ENCODE measurements around the gene DCST2. TPM values are rescaled to one million over a fixed set of nuclear protein-coding genes. Genes with fewer than 3 reads are reported as not detected.

Gene DCST2
- total RNA-seq: under 1 TPM in 1 of 2 donors, not detected in 1; under 0.01 TPM

DNA sequence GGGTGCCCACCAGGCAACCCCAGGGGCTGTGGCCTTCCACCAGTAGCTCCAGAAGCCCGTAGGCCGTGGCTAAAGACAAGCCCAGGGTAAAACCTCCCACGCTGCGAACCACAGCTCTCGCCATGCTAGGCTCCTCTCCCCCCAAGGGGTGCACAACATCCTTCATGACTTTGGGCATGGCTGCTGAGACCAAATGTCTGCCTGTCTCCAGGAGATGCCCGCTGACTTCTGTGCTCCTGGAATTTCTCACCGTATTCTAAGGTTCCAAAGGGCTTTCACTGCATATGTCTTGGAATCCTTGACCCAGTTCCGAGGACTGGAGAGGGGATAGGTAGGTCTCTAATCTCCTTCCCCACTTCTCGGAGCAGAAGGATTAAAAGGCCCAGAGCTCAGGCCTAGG is at the start of gene DCST2, which contains the start of gene DCST1:
Gene DCST2 (minus strand): TSS at position 258 of the 400 bp plus-strand sequence. CDS start 80 bp downstream, at position 178.
Gene DCST1 (plus strand): TSS at position 301 of the 400 bp plus-strand sequence. CDS start 213 bp downstream, outside the sequence.

DNA sequence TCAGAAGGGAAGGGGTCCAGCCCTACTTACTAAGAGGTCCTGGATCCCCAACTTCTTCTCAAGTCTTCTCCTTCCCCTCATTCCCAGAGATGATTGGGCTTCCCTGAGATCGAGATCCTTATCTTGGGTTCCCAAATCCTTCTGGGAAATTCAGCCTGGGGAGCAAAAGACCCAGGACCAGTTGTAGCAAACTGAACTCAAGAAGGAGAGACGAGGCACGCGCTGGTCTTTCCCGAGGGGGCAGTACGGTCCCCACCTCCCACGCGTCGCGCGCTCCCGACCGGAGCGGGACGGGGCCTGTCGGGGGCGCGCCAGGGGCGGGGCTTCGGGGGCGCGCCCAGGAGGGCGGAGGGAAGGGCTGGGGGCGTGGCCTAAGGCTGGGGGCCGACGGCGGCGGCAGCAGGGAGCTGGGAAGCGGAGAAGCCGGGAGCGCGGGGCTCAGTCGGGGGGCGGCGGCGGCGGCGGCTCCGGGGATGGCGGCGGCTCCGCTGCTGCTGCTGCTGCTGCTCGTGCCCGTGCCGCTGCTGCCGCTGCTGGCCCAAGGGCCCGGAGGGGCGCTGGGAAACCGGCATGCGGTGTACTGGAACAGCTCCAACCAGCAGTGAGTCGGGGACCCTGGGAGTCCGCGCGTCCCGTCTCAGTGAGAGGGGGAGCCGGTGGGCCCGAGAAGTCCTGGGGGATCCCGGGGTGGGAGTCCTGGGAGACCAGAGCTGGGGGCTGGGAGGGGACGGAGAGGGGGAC is 45.1 kb upstream of the DCST2 start, which contains the start of gene EFNA3:
Gene EFNA3 (plus strand): TSS at position 369 of the 741 bp plus-strand sequence. CDS start 105 bp downstream, at position 474.

DNA sequence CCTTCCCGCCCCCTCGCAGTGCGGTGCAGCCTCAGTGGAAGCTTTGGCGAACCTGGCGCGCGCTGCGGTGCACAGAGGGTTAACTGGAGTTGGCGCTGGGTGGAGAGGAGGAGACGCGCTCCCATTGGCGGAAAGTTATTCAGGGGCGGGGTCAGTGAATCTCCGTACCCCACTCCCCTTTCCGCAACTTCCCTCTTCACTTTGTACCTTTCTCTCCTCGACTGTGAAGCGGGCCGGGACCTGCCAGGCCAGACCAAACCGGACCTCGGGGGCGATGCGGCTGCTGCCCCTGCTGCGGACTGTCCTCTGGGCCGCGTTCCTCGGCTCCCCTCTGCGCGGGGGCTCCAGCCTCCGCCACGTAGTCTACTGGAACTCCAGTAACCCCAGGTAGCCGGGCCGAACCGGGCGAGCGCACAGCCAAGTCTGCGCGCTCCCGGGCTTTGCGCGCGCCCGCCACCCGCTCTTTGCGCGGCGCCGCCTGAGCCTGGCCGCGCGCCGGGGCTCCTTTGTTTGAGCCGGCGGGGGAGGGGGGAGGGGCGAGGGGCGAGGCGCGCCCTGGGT is 30.0 kb upstream of the DCST2 start, which contains the start of gene EFNA4:
Gene EFNA4 (plus strand): TSS at position 191 of the 561 bp plus-strand sequence. CDS start 84 bp downstream, at position 275.

DNA sequence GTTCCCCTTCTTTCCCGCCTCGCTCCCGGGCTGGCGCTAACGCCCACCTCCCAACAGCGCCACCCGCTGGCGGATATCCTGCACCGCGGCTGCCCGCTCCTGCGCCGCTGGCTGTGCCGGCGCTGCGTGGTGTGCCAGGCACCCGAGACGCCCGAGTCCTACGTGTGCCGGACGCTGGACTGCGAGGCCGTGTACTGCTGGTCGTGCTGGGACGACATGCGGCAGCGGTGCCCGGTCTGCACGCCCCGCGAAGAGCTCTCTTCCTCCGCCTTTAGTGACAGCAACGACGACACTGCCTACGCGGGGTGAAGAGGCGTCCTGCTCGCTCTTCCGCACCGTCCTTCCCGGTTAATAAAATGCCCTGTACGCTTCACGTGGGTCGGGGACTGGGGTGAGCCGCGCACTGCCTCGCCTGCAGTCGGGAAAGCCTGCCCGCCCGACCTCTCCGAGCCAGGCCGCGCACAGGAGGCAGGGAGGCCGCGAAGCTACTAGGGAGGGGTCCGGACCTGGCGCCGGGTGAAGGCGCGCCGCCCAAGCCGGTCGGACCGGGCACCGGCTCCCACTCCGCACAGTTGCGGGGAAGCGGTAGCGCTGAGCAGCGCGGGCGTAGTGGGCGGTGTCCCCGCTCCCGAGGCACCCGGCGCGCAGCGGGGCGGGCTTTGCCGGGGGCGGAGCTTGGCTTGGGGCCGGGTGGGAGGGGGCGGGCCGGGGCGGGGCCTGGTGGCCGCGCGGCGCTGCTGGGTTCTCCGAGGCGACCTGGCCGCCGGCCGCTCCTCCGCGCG is 17.2 kb upstream of the DCST2 start, which contains the start of gene ADAM15:
Gene ADAM15 (plus strand): TSS at position 757 of the 782 bp plus-strand sequence. CDS start 71 bp downstream, outside the sequence.

DNA sequence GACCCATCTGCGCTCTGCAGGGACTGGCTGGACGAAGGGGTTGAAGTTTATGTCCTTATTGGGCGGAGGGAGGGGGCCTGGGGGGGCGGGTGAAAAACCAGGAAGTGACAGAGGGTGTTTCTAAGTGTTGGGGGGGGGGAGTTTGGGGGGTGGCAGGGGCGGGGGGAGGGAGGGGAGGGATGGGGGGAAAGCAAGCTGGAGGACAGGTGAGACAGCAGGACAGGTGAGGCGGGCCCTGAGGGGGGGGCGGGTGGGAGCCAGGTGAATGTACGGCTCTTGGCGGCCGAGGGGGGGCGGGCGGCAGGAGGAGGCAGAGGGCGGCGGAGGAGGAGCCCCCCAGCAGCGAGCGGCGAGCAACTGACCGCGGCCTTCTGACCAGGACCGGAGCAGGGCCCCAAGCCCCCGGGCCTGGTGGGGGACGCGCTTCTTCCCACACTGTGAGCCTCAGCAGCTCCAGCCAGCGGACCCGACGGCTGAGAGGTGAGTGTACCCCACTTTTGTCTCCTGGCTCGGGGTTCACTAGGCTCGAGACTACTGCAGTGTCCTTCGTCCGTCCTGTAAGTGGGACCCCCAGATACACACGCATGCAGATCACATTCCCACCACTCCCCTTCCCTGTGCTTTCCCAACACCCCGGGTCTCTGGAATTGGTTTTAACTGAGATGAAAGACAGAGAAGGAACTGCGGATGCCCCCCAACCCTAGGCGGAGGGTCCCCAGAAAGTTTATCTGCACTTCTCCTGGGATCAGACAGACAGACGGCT is 30.9 kb downstream of the DCST2 start, which contains the start of gene ZBTB7B:
Gene ZBTB7B (plus strand): TSS at position 339 of the 763 bp plus-strand sequence. CDS start 11,859 bp downstream, outside the sequence.

DNA sequence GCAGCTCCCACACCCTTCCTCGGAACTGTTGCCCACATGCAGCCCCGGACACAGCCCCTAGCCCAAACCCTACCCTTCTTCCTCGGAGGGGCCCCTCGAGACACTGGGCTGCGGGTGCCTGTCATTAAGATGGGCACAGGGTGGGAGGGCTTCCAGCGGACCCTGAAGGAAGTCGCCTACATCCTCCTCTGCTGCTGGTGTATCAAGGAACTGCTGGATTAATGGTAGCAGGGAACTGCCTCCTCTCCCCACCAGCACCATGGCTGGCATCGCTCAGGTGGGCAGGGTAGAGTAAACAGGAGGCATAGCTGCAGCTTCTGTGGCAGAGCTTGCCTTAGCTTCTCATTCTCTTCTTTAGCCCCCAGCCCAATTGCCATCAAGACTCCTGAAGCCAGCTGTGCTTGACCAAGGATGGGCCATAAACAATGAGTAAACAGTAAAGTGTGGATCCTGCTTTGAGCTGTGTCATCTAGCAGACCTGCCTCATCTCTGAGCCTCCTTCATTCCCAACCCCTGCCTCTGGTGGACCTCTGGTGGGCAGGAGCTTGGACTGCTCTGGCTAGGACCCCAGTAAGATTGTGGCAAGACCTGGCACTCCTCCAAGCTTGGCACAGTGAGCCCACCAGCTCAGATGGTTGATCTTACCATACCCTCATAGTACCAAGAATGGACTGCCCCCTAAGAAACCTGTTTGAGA is 39.9 kb downstream of the DCST2 start, which contains the start of gene LENEP:
Gene LENEP (plus strand): TSS at position 15 of the 697 bp plus-strand sequence. CDS start 22 bp downstream, at position 37.

DNA sequence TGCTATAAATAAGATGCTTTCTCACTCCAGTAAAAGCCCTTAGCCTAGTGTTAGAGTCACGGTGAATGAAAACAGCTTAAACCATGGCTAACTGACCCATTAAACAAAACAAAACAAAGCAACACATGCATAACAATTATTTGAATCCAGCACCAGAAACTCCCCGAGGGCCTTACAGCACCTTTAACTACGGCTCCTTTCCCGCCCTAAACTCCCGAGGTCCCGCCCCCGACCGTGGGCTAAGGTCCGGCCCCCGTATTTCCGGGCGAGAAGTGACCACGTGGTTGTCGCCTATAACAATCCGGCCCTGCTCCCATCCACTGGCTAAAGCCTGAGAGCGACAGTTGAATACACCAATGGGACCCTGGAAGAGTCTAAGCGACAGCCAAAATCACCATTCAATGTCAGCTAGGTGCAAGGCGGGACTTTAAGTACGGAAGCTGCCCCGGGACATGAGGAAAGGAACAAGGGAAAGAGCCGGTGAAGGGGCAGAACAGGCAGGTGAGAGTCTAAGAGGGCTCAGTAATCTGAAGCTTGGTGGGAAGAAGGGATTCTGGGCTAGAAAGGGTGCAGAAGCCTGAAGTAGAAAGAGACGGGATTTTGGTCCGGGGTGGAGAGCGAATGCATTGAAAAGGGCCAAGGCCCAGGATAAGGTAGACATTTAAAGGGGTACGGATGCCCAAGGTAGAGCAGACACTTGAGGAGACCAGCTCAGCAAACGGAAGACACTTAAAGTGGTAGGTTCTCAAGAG is 50.5 kb downstream of the DCST2 start, which contains the start of gene FLAD1:
Gene FLAD1 (plus strand): TSS at position 448 of the 752 bp plus-strand sequence. CDS start 351 bp downstream, outside the sequence.

DNA sequence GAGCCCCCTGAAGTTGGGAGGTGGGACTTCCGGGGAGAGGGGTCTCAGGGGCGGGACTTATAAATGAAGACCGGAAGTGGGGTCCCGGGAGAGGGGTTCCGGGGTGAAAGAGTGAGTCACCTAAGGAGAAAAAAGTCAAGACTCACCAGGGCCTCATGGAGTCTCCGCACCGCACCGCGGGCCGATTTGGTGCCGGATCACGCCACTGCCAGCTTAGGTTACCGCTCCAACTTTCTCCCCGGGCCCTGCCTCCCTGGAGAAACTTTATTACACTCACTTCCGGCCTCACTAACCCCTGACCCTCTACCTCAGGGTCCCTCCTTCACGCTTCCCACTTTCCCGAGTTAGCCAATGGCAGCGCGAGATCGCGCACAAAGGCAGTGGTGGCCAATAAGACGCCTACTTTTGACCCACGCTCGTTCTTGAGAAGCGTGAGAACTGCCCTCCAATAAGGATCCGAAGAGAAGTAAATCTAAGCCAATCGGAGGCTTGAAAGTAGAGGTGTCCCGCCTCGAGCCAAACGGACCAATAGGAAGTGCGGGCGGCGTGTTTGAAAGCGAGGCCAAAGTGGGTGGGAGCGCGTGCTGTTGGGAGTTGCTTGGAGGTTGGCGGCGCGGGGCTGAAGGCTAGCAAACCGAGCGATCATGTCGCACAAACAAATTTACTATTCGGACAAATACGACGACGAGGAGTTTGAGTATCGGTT is 59.3 kb downstream of the DCST2 start, which contains the start of gene CKS1B:
Gene CKS1B (plus strand): TSS at position 580 of the 706 bp plus-strand sequence. CDS start 65 bp downstream, at position 645.

DNA sequence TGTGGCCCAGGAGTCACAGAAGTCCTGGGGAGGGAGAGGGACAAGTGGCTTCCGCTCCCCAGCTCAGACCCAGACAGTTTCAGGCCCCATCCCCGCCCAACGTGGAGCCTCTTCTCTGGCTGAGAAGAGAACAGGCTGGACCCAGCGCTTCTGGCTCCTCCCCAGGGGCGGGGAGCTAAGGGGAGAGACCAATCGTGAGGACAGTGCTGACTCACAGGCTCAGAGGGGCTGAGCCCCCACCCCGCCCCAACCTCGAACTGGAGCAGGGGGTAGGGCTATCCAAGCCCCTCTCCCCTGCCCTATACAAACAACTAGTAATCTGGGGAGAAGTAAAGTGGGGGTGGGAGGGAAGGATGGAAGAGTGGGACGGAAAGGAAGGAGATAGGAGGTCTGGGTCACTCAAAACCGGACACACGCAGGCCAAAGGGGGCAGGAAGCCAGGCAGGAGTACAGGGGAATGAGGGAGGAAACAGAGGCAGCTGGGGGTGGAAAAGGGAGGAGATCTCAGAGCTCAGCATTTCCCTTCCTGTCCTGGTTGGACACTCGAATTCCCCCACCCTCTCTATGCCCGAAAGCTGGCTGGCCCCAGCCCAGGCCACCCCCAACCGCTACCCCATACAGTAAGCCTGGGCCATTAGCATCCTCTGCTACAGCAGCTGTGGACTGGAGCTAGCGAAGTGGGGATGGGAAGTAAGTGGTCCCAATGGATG is 62.8 kb downstream of the DCST2 start, which contains the start of gene SHC1:
Gene SHC1 (minus strand): TSS at position 117 of the 710 bp plus-strand sequence. CDS start 221 bp downstream, outside the sequence.

Small RNAs within 50 kb of the gene (small RNA-seq; reads per million reads assigned to genes)
- gene MIR4258: 0 reads per million in 2 donors

Other genes starting within 250 kb of the DCST2 start
- under 1 TPM; under 0.01 TPM for gene KCNN3, start 163.5 kb downstream of the DCST2 start, total RNA-seq
- gene PMVK, start 97.1 kb downstream of the DCST2 start, total RNA-seq: 10 to 100 TPM in 1 of 2 donors, 1 to 10 TPM in 1; 8.3 to 11.0 TPM
- gene PBXIP1, start 77.7 kb downstream of the DCST2 start, total RNA-seq: 10 to 100 TPM; 23.0 to 39.9 TPM
- 10 to 100 TPM; 15.7 to 22.0 TPM for gene PYGO2, start 72.0 kb downstream of the DCST2 start, total RNA-seq
- gene SHC1, start 63.0 kb downstream of the DCST2 start, total RNA-seq: 100 to 1,000 TPM; 114 to 143 TPM
- gene CKS1B, start 59.1 kb downstream of the DCST2 start, total RNA-seq: 100 to 1,000 TPM in 1 of 2 donors, 10 to 100 TPM in 1; 59.9 to 210 TPM
- gene FLAD1, start 50.4 kb downstream of the DCST2 start, total RNA-seq: 10 to 100 TPM; 33.4 to 46.0 TPM
- 1 to 10 TPM in 1 of 2 donors, under 1 TPM in 1; 0.67 to 1.0 TPM for gene LENEP, start 40.2 kb downstream of the DCST2 start, total RNA-seq
- gene ZBTB7B, start 31.0 kb downstream of the DCST2 start, total RNA-seq: 10 to 100 TPM; 20.0 to 25.8 TPM
- under 1 TPM in 1 of 2 donors, not detected in 1; under 0.01 TPM for gene DCST1, start within 50 bp of the DCST2 start, total RNA-seq
- 10 to 100 TPM; 65.7 to 78.6 TPM for gene ADAM15, start 17.5 kb upstream of the DCST2 start, total RNA-seq
- 1 to 10 TPM; 2.1 to 3.3 TPM for gene EFNA4, start 30.0 kb upstream of the DCST2 start, total RNA-seq
- gene EFNA3, start 45.1 kb upstream of the DCST2 start, total RNA-seq: under 1 TPM; 0.33 to 0.69 TPM
- 10 to 100 TPM in 1 of 2 donors, 1 to 10 TPM in 1; 8.3 to 13.4 TPM for gene EFNA1, start 94.1 kb upstream of the DCST2 start, total RNA-seq
- gene SLC50A1, start 102.1 kb upstream of the DCST2 start, total RNA-seq: 10 to 100 TPM; 33.3 to 43.4 TPM
- 10 to 100 TPM; 33.3 to 74.0 TPM for gene DPM3, start 106.8 kb upstream of the DCST2 start, total RNA-seq
- 100 to 1,000 TPM; 123 to 126 TPM for gene KRTCAP2, start 139.5 kb upstream of the DCST2 start, total RNA-seq
- 1 to 10 TPM; 3.4 to 4.3 TPM for gene TRIM46, start 140.1 kb upstream of the DCST2 start, total RNA-seq
- 10 to 100 TPM in 1 of 2 donors, 1 to 10 TPM in 1; 8.0 to 10.3 TPM for gene THBS3, start 174.1 kb upstream of the DCST2 start, total RNA-seq
- gene MTX1, start 174.9 kb upstream of the DCST2 start, total RNA-seq: 10 to 100 TPM; 38.9 to 59.3 TPM
- 1 to 10 TPM; 6.5 to 7.7 TPM for gene ENTREP3, start 221.7 kb upstream of the DCST2 start, total RNA-seq
- gene SCAMP3, start 228.6 kb upstream of the DCST2 start, total RNA-seq: 10 to 100 TPM; 61.3 to 67.8 TPM
- gene CLK2, start 239.7 kb upstream of the DCST2 start, total RNA-seq: 10 to 100 TPM; 19.6 to 20.3 TPM
- gene HCN3, start 243.7 kb upstream of the DCST2 start, total RNA-seq: 1 to 10 TPM; 1.0 to 2.0 TPM

Data from melanocyte of skin (primary cell).